NCI-H510A (cell line): Measurements from ENCODE around the gene IGFL1.
"Not testable (repeated sequence)": the region's sequence is repeated elsewhere in the genome, so short reads cannot be mapped to it uniquely, and the experiment has no call there.

ENCODE experiments used
- DNase-seq: peaks from one replicate; lab custom pipeline; 2025; lab: John Stamatoyannopoulos, UW

Gene IGFL1

DNA sequence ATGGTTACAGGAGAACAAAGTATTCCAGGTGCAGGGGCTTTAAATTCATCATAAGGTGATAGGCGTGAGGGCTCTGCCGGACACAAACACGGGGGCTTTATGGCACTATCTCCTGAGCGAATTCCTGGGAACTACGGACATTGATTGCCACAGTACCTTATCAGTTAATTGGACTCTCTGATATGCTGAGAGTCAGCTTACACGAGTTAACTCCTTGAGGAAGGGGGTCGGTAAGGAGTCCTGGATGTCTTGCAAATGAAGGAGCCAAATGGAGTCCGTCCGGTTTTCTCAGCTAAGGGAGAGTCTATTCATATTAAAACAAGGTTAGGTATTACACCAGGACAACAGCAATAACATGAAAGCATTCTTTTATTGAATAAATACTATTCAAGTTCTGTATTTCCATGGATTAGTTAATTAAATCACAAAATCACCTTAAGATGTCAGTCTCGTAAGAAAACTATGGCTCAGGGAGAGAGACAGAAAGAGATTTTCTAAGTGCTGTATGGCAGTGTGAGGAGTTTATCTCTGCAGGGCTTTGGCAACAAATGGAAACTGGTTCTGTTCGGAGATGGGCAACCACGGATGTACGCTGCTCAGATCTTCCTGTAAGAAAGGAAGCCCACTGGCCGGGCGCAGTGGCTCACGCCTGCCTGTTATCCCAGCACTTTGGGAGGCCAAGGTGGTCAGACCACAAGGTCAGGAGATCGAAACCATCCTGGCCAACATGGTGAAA, 41.1 kb downstream of the IGFL1 start:
- no peak for DNase-seq

DNA sequence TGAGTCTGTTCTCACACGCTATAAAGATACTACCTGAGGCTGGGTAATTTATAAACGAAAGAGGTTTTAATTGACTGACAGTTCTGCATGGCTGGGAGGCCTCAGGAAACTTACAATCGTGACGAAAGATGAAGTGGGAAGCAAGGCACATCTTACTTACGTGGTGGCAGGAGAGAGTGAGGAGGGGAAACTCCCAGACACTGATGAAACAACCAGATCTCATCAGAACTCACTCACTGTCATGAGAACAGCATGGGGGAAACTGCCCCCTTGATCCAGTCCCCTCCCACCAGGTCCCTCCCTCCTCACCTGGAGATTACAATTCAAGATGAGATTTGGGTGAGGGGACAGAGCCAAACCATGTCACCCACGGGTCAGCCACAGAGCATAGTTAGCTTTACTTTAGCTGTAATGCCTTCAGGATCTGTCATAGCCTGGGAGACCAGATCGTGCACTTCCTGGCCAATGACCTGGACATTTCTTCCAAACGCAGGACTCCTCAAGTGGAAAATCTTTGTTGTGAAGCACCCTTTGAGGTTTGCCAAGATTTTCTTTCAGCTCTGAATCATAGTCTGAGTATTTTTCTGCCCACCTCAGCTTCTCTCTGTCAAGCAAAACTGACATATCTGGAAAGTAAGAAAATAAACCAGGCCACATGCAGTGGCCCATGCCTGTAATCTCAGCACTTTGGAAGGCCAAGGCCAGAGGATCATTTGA, 42.1 kb downstream of the IGFL1 start:
- no peak for DNase-seq

DNA sequence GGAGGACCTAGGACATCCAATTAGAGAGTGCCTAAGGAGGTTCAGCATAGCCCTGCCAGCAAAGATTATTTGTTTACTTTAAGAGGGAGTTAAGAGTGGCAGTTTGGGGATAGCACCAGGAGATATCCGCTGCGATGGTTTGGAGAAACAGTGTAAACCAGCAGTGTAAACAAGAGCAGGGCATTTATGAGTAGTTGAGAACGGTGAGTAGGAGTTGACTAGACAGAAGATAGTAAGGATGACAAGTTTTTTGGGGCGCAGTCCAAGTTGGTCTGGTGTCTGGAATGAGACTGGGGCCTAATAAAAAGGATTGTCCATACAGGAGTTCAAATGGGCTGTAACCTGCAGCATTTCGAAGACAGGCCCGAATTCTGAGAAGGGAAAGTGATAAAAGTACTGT, 44.4 kb downstream of the IGFL1 start:
- DNase-seq = not testable (repeated sequence)

GRCh38 chr19:46279177-46279576, 49.6 kb downstream of the IGFL1 start:
- no peak for DNase-seq
